Sigmoid colon (tissue), 4 donors: ENCODE results near the gene MACROD2.

Source experiments
- POLR2AphosphoS5 ChIP-seq, 4 donors: sonication (generic); formaldehyde crosslinking; IDR thresholded peaks; one replicate each; pipeline ENCODE4 v1.6.1; 2017; ENCODE audit warnings: antibody characterized with exemption in 4 of 4
- TF ChIP-seq, protein P1 (sequence below), 4 experiments: fragments of 450-650 bp in 3 of 4; fragments of 200-600 bp in 1 of 4; IDR thresholded peaks; one replicate each; pipeline ENCODE4 v1.5.1; 2016 to 2019; ENCODE audit warnings: antibody characterized with exemption in 4 of 4, mild to moderate bottlenecking in 3 of 4, moderate library complexity in 2 of 4

- TF ChIP-seq POLR2AphosphoS5 (IDR thresholded peaks at IDR 0.05), result no peak
- TF ChIP-seq, protein P1, sequence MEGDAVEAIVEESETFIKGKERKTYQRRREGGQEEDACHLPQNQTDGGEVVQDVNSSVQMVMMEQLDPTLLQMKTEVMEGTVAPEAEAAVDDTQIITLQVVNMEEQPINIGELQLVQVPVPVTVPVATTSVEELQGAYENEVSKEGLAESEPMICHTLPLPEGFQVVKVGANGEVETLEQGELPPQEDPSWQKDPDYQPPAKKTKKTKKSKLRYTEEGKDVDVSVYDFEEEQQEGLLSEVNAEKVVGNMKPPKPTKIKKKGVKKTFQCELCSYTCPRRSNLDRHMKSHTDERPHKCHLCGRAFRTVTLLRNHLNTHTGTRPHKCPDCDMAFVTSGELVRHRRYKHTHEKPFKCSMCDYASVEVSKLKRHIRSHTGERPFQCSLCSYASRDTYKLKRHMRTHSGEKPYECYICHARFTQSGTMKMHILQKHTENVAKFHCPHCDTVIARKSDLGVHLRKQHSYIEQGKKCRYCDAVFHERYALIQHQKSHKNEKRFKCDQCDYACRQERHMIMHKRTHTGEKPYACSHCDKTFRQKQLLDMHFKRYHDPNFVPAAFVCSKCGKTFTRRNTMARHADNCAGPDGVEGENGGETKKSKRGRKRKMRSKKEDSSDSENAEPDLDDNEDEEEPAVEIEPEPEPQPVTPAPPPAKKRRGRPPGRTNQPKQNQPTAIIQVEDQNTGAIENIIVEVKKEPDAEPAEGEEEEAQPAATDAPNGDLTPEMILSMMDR (IDR thresholded peaks at IDR 0.05), result no peak
Observed at GRCh38 chr20:16049529-16050093, 2054.3 kb downstream of the MACROD2 start.
